Stromal cell of bone marrow (primary cell): ENCODE results near the gene WWP2.
"Not testable (repeated sequence)": the region's sequence is repeated elsewhere in the genome, so short reads cannot be mapped to it uniquely, and the experiment has no call there.

Experiments used
- DNase-seq: peaks from one replicate; pipeline ENCODE4 v3.0.0-alpha.2; 2012; ENCODE audit warnings: low read depth

Gene WWP2

DNA sequence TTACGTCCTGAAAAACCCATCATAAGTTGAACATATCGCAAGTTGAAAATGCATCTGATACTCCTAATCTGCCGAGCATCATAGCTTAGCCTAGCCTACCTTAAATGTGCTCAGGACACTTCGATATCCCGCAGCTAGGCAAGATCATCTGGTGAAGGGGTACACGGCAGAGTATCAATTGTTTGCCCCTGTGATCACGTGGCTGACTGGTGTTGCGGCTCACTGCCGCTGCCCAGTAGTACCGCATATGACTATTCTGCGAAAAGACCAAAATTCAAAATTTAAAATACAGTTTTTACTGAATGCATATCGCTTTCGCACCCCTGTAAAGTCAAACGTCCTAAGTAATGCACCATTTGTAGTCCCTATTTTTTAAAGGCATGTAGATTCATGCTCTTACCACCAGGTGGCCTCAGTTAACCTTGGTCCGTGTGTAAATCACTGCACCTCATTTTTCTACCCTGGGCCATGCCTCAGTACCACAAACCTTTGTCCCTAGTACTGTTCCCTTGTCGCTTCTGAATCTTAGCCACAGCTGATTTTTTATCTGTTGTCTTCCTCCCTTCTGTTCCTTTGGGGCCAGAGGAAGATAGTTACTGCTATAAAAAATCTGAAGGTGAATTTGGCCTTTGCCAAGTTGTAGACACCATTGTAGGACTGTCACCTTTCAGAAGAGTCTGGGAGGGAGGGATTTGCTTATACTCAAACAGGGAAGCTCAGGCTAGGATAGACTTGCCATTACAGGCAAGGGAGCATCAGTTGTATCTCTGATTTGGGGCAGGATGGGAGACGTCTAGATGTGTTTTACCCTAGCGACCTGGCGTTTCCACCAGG lies 34.4 kb downstream of the WWP2 start:
- peak; percentile 59 for DNase-seq

DNA sequence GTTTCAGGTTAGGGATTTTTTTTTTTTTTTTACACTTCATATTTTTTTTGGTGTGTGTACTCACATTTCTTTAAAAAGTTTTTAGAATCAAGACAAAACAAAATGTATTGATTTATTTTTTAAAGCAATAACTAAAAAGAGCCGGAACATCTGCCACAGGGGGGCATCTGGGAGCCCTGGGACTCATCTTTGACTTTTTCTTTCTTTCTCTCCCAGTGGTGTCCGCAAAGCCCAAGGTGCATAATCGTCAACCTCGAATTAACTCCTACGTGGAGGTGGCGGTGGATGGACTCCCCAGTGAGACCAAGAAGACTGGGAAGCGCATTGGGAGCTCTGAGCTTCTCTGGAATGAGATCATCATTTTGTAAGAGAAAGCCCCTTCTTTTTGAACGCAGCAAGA lies 36.3 kb downstream of the WWP2 start:
- DNase-seq = peak; percentile 13

DNA sequence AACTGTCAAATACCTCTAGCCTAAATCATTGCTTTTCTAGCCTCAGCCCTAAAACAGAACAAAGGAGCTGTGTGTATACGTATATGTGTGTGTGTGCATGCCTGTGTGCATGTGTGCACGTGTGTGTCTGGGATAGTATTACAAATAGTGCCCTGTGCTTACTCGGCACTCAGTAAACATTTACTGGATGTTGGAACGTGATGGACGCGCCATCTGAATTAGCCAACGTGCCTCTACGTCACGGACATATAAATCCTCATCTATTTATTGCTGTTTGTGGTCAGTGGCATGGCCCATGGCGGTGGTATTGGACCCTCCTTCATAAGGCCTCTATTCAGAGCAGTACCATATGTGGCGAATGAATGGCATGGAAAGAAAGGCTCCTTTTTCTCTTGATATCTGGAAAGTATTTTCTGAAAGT lies 37.5 kb downstream of the WWP2 start:
- DNase-seq = no peak

DNA sequence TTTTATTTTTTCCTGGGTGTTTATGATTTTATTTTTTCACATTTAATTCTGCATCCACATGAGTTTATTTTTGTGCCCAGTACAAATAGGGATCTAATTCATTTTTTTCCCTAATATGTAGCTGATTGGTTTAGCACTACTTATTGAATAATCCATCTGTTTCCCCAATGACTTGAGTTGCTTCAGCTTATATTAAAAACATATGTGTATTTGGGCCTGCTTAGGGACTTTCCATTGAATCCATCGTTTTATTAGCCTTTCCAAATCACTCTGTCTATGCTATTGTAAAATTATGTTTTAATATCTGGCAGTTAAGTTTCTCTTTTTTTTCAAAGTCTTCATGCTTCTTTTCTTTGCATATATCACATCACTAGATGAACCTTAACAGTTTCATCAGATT lies 42.2 kb downstream of the WWP2 start:
- peak; percentile 6 for DNase-seq

DNA sequence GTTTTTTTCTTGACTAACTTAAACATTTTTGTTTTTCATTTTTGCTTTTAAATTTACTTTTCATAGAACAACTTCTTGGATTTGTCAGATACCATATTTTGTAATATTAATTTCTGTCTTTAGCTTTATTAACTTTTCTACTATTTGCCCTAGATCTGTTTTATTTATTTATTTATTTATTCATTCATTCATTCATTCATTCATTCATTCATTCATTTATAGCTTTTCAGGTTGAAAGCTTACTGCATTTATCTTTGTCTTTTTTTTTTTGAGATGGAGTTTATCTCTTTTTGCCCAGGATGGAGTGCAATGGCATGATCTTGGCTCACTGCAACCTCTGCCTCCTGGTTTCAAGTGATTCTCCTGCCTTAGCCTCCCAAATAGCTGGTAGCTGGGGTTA lies 44.6 kb downstream of the WWP2 start:
- not testable (repeated sequence) for DNase-seq

DNA sequence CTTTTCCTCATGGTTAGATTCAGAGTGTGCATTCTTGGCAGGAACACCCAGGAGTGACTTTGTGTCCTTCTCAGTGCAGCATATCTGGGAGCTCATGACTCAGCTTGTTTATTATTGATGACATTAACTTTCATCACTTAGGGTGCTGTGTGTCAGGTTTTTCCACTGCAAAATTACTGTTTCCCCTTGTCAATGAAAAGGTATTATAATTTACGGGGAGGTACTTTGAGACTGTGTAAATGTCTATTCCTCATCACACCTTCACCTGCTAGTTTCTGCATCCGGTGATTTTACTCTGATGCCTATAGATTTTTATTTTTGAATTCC lies 50.5 kb downstream of the WWP2 start:
- no peak for DNase-seq

DNA sequence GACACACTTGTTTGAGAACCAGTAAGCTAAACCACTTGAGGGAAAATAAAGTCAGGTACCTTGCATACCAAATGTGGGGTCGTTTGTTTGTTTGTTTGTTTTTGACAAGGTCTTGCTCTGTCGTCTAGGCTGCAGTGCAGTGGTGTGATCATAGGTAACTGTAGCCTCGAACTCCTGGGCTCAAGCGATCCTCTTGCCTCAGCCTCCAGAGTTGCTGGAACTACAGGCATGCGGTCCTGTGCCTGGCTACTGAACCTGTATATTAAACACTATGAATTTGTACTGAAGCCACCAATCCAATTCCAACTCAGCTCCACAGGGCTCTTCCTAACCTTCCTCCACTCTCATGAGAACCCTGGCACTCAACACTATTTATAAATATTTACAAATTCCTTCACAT lies 51.9 kb downstream of the WWP2 start:
- no peak for DNase-seq

DNA sequence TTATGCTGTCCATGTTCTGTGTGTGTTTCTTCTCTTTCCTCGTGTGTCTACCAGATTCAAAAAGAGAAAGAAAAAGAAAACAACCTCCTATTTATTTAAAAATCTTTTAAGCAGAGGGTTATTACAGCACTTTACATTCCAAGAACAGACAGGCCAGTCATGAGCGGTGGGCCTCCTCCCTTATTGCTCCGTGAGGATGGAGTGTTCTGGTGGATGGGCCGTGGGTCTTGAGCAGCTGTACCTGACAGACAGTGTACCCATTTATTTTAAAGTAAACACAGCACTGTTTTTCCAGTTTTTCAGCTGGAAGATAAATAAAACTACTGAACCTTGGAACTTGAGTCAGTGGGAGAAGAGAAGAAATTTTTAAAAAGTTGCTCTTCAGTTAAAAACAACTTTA lies 52.4 kb downstream of the WWP2 start:
- no peak for DNase-seq

DNA sequence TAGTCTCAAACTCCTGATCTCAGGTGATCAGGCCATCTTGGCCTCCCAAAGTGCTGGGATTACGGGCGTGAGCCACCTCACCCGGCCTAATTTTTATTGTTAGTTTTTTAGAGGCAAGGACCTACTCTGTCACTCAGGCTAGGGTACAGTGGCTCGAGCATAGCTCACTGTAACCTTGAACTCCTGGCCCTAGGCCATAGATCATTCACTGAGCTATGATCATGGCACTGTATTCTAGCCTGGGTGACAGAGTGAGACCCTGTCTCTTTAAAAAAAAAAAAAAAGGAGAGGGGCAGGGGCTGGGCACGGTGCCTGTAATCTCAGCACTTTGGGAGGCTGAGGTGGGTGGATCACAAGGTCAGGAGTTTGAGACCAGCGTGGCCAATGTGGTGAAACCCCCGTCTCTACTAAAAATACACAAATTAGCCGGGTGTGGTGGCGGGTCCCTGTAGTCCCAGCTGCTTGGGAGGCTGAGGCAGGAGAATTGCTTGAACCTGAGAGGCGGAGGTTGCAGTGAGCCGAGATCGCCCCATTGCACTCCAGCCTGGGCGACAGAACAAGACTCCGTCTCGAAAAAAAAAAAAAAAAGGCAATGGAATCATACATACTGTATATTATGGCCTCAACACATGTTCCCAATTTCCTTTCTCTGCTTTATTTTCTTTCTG lies 53.2 kb downstream of the WWP2 start:
- DNase-seq = not testable (repeated sequence)

DNA sequence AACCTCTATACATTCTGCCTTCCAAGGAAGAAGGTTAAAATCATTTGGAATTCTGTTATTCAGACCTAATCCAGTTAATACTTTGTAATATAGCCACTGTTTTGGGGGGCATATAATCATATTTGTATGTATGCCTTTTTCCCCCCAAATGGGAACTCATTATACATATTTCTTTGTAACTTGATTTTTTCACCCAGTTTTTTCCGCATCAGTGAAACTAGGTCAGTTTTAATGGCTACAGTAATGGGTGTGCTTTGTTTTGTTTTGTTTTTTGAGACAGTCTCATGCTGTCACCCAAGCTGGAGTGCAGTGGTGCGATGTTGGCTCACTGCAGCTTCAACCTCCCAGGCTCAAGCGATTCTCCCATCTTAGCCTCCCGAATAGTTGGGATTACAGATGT lies 54.9 kb downstream of the WWP2 start:
- no peak for DNase-seq

DNA sequence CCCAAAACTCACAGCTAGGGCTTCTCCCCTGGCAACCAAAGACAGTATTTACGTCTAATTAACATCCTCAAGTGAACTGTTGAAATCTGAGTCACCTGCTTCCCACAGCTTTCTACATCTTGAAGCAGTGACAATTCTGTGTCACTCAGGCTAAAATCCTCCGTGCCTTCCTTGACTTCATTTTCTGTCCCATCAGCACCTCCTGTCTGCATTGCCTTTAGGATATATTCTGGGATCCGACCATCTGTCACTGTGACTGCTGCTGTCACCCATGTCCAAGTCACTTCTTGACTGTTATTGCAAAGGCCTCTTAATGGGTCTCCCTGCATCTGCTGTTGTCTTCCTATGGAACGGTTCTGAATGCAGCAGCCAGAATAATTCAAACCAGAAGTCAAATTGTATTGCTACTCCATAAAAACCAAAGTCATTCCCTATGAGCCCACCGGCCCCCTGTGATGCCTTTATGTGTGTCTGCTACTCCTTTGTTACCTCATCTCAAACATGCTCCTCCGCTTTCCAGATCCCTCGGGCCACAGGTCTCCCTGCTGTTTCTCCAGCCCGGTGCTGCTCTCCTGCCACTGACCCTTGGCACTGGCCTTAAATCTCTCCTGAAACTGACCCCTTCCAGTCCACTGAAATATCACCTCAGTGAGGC lies 56.9 kb downstream of the WWP2 start:
- DNase-seq = no peak

DNA sequence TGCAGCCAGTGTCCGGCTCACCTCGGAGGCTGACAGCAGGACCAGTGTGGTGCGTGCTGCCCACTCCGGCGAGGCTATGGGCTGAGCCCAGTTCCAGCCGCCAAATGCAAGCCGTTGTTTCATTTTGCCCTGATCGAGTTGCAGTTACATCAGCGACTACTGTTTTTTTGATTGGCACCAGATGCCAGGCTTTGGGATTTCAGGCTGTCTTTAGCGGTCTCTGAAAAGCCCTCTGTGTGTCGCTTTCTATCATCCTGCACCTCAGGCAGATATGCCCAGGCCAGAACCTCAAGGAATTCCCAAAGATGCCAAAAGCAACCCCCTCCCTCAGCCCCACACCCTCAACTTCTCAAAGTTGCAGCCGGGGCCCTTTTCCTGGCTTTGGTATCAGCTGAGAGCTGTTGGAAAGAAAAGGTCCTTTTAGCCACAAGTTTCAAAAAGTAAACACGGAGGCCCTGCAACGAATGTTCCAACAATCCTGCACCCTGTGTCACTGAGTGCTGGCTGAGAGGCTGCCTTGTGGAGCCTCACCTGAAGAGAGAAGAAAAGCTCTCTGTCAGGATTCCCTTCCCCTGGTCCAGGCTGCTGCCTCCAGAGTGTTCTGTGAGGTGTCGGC lies 58.9 kb downstream of the WWP2 start:
- DNase-seq = peak; percentile 63

DNA sequence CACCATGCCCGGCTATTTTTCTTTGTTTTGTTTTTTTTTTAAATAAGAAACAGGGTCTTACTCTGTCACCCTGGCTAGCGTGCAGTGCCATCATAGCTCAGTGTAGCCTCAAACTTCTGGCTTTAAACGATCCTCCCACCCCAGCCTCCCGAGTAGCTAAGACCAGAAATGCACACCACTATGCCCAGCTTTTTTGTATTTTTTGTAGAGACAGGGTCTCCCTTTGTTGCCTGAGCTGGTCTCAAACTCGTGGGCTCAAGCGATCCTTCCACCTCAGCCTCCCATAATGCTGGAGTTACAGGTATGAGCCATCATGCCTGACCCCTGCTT lies 59.7 kb downstream of the WWP2 start:
- DNase-seq = no peak

DNA sequence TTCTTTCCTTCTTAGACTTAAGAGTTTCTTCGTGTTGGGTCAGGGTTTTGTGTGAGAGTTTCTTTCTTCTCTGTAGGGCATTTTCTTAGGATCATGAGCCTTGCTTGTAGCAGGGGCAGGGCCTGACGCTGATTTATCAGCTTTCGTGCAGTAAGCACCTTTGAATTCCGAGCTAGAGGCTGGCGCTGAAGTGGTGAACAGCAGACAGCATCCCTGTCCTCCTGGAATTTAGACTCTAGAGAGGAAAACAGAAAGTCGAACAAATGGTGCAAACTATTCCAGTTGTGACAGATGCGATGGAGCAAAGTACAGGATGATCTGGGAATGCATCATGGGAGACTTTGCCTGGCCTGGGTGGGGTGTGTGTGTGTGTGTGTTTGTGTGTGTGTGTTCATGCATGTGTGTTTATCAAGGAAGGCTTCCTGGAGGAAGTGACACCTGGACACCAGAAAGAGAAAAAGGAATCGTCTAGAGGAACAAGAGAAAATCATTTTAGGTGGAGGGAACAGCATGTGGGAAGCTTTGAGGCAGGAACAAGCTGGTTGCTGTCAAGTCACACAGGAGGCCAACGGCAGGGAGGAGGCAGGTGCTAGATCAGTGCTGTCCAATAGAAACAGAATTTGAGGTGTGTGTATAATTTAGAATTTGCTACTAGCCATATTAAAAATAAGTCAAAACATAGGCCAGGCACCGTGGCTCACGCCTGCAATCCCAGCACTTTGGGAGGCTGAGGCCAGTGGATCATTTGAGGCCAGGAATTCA lies 60.2 kb downstream of the WWP2 start:
- DNase-seq = no peak

DNA sequence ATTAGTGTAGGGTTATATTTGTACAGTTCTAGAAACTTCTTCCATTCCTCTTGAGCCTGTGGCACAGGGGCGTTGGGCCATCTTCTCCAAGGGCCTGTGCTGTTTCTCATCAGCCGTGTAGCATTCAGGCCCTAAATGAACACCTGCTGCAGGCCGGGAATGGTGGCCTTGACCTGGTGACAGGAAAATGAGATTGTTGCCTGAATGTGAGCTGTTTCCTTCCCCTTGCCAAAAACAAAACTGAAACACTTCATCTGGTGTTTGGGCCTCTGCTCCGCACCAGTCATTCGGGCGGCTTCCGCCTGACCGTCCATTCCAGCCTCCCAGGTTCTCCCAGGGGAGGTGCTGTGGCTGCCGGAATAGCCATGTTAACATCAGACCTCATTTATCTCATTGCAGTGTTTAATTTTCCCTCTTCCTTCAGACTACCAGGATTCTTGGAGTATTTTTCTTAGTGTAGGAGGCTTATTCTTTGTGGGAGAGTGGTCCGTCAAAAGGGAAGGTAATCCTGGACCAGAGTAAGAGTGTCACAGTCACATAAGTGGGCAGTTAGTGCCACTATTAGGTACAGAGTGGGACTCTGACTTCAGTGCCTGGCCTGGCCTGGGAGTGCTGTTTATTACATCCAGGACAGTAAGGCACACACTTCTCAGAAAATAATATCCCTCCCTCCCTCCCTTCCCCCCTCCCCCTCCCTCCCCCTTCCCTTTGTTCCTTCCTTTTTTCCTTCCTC lies 61.9 kb downstream of the WWP2 start:
- no peak for DNase-seq

DNA sequence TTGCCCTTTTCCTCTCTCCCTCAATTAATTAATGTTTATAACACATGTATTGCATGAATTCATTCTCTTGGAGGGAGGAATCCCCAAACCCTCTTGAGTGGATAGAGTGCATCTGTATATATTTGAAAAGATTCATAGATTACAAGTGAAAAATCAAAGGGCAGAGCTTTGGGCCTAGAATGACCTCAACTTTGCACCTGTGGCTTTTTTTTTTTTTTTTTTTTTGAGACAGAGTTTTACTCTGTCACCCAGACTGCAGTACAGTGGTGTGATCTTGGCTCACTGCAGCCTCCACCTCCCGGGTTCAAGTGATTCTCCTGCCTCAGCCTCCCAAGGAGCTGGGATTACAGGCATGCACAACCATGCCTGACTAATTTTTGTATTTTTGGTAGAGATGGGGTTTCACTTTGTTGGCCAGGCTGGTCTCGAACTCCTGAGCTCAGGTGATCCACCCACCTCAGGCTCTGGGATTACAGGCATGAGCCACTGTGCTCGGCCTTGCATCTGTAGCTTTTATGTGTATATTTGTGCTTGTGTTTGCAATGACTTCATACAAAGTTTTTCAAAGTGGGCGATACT lies 62.5 kb downstream of the WWP2 start:
- DNase-seq = not testable (repeated sequence)

DNA sequence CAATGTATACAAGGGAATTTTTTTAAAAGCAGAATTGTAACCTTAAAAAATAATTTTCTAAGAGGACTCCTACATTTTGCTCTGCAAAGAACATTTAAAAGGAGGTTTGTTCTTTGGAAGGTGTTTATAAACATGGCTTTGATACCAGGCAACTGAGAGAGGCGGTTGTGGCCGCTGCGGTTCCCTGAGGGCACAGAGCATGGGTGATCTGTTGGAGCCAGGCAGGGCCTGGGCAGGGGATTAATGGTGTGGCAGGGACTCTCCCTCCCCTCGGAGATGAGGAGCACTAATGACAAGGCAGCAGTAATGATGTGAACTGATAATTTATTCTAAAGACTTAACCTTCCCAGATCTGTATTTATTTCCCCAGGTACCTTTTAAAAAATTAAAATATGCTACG lies 65.4 kb downstream of the WWP2 start:
- no peak for DNase-seq

DNA sequence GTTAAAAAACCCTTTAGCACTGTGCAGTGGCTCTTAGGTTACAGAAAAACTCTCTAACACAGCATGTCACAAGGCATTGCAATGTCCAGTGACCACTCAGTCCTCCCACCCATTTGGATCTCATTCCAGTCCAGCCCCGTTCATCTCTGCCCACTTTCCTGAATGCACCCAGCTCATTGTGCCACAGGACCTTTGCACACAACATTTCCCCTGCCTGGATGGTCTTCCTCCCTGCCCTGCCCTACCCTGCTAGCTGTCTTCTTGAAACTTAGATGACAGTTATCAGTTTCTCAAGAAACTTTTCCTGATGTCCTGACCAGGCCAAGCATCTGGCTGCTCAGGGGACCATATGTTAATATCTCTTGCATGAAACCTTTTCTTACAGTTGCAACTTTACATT lies 67.2 kb downstream of the WWP2 start:
- DNase-seq = no peak

DNA sequence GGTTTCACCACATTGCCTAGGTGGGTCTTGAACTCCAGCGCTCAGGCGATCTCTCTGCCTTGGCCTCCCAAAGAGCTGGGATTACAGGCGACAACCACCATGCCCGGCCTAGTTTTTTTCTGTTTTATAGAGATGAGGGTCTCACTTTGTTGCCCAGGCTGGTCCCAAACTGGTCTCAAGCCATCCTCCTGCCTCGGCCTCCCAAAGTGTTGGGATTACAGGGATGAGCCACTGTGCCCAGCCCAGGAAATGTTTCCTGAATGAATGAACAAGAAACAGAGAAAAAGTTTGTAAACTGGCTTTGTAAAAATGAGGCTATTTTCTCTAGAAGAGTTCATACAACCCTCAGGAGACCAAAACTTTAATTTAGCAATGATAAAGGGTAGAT lies 68.0 kb downstream of the WWP2 start:
- no peak for DNase-seq

DNA sequence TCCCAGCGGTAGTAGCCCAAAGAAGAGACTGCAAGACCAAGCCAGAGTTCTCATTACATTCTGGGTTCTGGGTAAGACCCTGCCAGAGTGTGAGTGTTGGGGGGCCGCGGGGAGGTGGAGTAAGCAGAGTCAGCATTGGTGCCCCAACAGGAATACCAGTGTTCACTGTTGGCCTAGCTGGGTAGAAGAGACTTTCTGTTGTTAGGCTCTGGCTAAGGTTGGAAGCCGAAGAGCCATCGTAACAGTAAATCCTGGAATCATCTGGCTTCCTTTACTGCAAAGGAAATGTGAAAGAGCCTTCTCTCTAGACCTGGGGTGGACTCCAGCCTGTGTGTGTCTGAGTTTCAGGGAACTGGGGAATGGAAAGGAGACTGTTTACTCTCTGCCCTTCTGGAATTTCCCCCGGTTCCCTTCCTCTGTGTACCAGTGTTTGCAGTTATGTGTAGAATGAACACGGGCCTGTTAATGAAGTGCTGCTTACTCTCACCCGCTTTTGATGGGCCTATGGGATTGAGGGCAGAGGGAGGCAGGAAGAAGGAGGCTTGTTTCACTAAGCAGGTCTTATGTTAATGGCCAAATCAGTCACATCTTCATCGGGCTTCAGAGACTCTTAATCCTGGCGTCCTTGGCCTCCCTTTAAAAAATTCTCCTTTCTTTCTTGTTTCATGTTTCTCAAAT lies 68.5 kb downstream of the WWP2 start:
- no peak for DNase-seq
